Stomach (tissue), 4 donors: ENCODE results near the gene NELFB.
A peak's percentile ranks its signal among the peaks of the same experiment; 100 is the strongest.

Experiments
- POLR2AphosphoS5 ChIP-seq, 3 donors: sonication (generic); formaldehyde crosslinking; IDR thresholded peaks; one replicate each; pipeline ENCODE4 v1.6.1; 2016; ENCODE audit warnings: antibody characterized with exemption in 3 of 3
- TF ChIP-seq, protein P1 (sequence below), 7 experiments: fragments of 450-650 bp in 4 of 7; fragments of 200-600 bp in 3 of 7; sonication (generic) in 3 of 7; IDR thresholded peaks; one replicate each; pipeline ENCODE4 v1.5.1; 2016 to 2019; ENCODE audit warnings: antibody characterized with exemption in 7 of 7, control low read depth in 2 of 7, mild to moderate bottlenecking in 1 of 7

DNA sequence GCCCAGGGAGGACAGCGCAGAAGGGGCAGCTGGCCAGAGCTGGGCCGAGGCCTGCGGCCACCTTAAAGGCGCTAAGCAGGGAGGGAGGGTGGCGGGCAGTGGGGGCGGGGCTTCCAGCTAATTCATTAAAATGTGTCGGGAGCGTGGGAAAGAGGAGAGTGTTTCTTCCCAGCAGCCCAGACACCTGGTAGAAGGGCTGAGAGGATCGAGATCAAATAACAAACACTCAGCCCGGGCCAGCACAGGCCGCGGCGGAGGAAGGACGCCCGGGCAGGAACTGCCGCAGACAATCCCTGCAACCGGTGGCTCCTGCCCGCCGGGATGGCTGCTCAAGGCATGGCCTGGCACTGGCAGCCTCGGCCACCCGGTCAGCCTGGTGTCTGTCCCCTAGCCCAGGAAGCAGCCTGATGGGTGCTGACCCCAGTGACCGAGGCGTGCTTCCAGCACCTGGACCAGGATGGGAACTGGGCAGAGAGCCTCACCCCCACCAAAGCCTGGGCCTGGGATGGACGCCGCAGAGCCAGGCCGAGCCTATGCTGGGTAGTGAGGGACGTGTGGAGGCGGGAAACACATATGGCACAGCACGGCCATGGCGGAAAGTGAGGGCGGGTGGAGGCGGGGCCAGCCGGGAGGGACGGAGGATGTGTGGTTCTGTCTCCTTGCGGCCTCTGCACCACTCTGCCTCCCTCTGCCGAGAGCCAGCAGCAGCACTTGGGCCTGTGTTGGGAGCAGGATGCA lies 50.1 kb downstream of the NELFB start:
- TF ChIP-seq, protein P1, sequence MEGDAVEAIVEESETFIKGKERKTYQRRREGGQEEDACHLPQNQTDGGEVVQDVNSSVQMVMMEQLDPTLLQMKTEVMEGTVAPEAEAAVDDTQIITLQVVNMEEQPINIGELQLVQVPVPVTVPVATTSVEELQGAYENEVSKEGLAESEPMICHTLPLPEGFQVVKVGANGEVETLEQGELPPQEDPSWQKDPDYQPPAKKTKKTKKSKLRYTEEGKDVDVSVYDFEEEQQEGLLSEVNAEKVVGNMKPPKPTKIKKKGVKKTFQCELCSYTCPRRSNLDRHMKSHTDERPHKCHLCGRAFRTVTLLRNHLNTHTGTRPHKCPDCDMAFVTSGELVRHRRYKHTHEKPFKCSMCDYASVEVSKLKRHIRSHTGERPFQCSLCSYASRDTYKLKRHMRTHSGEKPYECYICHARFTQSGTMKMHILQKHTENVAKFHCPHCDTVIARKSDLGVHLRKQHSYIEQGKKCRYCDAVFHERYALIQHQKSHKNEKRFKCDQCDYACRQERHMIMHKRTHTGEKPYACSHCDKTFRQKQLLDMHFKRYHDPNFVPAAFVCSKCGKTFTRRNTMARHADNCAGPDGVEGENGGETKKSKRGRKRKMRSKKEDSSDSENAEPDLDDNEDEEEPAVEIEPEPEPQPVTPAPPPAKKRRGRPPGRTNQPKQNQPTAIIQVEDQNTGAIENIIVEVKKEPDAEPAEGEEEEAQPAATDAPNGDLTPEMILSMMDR (IDR thresholded peaks at IDR 0.05): no peak
- peak in 2 of 3 donors; percentile 0 to 6 for TF ChIP-seq POLR2AphosphoS5 (IDR thresholded peaks at IDR 0.05)
